Fibroblast of upper back skin (primary cell): ENCODE results near the gene BRD7.

ENCODE experiments used
- DNase-seq: peaks from one replicate; pipeline ENCODE4 v3.0.0-alpha.2; 2013

The BRD7 gene

DNA sequence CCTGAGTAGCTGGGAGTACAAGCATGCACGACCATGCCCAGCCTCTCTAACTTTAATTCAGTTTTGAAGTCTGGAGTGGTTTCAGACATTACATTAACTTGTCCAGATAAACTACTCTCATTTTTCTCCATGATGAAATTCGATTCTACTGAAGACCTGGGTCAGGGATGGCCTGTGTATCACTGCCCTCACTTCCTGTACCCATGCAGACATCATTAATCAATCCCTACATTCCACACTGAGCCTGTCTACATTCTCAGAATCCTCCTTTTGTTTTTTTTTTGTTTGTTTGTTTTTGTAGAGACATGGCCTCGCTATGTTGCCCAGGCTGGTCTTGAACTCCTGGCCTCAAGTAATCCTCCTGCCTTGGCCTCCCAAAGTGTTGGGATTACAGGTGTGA, 79.9 kb downstream of the BRD7 start:
- no peak for DNase-seq

DNA sequence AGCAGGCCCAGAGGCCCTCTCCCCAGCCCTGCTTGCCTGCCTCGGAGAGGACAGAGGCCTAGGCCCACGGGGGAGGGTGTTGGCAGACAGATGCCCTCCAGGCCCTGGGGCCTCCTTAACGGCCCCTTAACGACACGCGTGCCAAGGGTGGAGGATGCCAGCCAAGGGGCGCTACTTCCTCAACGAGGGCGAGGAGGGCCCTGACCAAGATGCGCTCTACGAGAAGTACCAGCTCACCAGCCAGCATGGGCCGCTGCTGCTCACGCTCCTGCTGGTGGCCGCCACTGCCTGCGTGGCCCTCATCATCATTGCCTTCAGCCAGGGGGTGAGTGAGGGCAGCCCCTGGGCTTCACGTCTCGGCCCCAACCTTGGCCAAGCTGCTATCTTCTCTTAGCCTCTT, 80.8 kb downstream of the BRD7 start:
- no peak for DNase-seq

DNA sequence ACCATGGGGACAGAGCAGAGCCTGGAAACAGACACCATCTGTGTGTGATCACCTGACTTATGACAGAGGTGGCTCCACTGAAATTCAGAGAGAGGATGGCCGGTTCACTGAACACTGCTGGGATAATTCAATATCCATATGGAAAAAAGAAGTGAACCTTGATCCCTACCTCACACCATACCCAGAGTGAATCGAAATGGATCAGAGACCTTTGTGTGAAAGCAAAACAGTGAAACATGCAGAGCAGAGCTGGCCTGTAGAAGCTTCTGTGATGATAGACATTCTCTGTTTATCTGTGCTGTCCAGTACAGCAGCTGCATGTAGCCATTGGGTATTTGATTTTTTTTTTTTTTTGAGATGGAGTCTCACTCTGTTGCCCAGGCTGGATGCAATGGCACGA, 82.1 kb downstream of the BRD7 start:
- DNase-seq = no peak

DNA sequence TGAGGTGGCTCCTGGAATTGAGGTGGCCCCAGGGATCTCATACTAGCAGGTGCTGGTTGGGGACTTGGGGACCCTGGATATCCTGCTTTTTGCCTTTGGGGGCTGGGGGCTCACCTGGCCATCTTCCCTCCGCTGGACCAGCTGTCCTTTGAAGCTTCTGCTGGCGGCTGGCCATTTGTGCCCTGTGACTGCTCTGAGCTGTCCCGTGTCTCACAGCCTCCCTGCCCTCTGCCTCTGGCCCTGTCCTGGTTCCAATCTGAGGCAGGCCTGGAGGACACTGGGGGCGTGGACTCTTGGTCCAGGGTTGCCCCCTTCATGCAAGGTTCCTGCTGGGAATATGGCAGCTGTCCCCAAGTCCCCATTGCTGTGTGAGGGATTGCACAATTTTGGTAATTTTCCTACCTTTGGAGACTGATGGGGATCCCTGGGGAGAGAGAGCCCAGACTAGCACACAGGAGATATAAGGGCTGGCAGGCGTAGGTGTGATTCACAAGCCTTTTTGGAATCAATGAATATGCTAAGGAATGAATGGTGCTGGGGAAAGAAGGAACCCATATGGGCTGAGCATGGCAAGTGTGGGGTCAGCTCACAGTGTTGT, 83.3 kb downstream of the BRD7 start:
- DNase-seq = no peak

DNA sequence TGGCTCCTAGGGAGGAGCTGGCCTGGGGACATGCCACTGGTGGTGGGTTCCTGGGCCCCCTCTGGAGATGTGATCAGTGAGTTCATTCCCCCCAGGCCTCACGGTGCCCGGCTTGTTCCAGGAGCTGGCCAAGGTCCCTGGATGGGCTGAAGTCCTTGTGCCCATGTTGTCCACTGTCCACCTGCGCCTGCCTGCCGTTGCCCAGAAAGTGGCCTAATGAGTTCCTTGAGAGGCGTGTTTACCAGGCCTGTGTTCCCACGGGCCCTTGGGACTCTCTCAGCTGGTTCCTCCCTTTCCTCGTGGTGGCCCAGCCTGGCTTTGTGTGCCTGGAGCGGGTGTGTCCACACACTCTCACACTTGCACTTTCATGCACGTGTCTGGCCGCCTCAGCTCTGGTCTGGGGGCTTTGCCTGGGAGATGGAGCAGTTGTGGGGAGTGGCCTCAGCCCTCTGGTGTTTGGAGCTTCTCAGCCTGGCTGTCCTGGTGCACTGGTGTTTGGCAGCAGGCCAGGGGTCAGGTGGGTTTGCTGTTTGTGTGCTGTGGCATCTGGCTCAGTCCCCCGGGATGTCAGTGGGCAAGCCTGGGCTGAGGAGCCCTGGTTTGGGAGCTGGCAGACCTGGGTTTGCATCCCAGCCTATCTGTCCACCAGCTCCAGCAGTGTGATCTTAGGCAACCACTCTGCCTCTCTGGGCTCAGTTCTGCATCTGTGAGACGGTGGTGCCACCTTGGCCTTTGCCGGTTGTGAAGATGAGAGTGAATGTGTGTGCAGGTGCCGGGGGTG, 84.5 kb downstream of the BRD7 start:
- no peak for DNase-seq

DNA sequence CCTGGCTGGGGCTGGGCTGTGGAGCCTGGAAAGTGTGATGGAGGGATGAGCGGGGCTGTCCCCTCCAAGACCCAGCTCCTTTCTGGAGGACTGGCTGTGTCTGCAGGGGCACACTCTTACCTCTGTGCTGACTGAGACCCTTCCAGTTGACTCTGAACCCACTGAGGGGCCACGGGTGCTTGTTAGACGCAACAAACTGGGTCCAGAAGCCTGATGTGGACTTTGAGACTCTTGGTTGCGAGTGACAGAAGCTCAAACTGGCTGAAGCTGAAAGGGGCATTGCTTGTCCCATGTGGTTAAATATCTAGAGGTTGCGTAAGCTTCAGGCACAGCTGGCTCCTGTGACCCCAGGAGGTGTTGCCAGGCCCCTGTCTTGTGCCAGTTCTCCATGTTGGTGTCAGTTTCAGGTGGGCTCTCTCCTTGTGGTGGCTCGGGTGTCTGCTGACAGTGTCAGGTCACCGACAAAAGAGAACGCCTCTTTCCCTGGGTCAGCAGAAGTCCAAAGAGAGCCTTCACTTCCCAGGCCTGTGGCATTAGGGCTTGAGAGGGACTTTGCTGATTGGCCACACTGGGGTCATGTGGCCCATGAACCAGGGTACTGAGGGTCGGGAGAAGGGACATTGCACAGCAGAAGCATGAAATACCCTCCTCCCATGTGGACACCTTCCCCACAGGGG, 85.7 kb downstream of the BRD7 start:
- DNase-seq = no peak

DNA sequence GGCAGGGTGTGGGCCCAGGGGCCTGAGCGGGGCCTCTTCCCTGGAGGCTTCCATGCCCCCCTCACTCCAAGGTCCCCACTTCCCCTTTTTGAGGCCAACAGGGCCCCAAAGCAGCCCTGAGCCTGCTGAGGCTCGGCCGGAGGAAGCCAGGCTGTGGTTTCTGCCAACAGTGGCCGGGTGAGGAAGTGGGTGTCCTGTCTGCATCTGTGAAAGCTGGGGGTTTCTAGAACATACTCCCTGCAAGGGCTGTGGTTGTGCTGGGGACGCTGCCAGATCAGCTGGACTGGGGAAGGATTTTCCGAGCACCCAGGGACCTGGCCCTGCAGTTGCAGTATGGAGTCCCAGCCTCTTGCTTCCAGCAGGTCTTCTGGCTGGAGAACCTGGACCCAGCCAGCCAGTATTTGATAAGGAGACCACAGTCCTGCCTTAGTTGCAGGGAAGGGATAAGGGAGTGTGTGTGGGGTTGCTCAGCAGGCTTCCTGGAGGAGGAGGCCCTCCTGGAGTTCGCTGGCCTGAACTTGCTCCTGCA, 86.7 kb downstream of the BRD7 start:
- DNase-seq = peak; percentile 44

DNA sequence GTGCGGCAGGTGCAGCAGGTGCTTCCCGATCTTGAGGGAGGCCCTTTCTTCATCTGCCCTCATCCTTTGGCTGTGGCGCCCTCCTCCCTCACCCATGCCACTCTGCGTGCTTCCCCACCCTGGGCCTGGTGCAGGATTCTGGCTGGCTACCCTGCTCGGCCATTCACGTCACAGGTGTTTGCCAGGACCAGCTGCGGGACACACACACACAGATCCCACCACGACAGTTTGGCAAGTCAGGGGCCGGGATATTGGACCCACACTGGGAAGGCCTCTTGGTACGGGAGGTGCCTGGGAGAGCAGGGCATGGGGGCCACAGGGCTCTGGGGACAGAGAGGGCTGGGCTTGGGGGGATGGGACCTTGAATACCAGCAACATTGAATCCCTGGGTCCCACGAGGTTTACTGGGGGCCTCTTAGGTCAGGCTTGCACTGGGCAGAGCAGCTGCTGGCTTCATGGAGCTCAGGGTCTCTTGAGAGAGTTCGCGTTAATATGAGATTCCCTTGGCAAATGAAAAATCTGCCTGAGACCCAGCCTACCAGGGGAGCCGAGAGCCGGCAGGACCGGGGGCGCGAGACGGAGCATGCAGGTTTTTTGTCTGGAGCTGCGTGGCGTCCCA, 87.3 kb downstream of the BRD7 start:
- no peak for DNase-seq

DNA sequence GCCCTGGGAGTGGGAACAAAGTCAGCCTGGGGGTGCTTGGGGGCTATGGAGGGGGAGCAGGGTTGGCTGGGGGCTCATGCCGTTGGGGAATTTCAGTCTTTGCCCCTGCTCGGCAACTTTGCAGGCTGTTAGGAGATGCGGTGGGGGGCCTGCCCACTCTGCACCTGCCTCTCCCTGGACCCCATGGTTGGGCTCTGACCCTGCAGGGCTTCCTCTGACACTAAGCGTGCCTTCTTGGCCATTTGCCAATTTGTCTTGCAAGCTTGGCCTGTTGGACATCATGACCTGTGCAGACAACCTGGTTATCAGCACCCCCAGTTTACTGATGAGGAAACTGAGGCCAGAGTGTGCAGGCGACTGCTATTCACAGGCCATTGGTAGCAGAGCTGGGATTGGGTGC, 87.9 kb downstream of the BRD7 start:
- no peak for DNase-seq

DNA sequence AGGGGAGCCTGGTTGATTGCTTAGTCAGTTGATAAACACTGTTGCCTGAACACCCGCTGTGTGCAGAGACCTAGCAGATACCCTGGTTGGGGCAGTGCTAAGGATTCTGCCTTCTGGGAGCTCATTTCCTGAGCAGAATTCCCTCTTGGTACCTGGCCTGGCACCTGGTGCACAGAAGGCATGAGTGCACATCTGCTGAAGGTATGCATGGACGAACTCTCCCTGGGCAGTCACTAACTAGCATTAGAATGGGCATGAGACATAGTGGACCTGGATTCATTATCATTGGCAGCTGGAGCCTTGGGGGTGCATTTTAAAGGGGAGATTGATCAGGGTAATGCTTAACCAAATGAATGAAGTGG, 89.3 kb downstream of the BRD7 start:
- no peak for DNase-seq

DNA sequence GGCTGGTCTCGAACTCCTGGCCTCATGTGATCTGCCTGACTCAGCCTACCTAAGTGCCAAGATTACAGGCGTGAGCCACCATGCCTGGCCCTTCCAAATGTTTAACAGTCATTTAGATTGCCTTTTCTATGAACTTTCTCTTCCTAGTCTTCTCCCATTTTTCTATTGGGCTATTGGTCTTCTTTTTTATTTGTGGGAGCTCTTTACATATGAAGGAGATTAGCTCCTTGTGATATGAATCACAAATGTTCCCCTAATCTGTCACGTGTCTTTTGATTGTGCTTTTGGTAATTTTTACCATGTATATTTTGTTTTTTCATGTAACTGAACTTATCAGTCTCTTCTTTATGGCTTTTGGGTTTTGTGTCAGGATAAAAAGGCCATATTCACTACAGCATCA, 90.5 kb downstream of the BRD7 start:
- no peak for DNase-seq

DNA sequence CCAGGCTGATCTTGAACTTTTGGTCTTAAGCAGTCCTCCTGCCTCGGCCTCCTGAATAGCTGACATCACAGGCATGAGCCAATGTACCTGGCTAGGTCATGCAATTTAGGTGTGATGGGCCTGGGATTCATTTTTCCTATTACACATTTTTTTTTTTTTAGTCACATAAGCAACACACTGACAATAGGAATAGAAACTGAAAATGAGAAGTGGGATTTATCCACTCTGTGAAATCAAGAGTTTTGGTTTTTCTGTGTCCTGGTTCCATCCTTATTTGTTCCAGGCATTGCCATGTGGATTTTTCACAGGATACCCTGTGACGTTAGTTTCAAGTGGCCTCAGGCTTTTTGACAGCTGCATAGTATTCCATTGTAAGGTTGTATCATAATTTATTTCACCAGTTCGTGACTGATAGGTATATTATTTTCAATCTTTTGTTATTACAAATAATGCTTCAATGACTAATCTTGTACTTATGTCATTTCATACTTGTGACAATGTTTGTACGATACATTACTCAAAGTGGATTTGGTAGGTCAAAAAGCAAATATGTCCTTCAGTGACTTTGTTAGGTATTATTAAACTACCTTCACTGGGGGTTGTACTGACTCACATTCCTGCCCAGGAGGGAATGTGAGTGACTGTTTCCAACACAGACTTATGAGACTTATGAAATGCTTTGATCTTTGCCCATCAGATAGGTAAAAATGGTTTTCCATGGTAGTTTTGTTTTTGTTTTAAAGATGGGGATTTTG, 91.8 kb downstream of the BRD7 start:
- DNase-seq = no peak

DNA sequence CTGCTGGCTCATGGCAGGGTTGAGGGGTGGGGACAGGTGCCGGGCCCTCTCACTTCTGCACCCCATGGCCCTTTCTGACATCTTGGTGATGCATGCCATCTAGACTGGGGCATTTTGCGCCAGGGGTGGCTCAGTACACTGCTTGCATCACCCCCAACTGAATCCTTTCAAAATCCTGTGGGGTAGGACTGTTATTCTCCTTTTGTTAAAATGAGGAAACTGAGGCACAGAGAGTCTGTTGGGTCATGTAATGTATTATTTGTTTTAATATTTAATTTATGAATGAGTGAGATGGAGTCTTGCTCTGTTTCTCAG, 92.5 kb downstream of the BRD7 start:
- no peak for DNase-seq

DNA sequence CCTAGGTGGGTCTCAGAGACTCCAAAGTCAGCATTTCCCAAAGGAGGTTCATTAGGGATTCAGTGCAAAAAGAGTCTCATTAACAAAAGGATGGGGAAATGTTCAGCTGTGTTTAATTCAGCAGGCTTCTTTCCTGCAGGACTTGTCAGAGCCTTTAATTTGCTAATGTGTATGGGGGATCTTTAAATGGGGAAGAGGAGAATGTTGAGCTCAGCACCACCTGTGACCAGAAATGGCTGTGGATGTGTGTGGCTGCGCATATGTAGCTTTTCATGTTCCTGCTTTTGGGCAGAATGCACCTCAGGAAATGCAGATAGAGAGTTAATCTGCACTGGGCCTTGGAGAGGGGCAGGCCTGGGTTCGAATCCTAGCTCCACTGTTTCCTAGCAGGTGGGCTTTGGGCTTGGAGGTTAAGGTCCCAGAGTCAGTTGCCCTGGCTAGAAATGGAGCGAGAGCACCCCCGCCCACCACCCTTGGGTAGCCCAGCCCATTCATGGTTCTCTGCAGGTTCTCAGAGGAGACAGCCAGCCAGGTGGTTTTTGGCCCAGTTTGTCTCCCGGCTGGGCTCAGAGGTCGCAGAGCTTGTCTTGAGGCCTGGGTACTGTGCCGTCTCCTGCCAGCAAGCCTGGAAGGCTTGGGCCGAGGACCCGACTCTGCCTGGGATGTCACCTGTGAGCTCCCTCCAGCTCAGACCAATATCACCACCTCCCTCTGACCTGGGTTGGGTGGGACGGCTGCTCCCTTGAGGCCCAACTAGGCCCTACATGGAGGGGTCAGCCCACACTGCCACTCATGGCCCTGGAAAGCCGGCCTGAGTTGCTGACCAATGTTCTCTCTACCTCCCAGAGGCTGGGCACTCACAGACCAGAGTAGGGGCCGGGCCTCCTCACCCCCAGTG, 93.1 kb downstream of the BRD7 start:
- DNase-seq = no peak

DNA sequence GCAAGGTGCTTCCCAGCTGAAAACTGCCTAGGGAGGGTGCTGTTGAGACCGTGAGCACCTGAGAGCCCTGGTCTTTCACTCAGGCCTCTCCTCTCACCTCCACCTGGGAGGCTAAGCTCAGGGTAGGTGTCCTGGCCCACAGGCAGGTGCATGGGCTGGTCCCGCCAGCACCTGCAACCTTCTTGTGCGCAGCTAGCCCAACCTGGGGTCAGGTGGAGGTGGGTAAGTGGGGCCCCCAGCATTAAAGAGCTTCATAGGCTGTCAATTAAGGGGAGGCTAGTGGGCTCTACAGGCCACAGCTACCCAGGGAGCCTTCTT, 93.7 kb downstream of the BRD7 start:
- DNase-seq = no peak

DNA sequence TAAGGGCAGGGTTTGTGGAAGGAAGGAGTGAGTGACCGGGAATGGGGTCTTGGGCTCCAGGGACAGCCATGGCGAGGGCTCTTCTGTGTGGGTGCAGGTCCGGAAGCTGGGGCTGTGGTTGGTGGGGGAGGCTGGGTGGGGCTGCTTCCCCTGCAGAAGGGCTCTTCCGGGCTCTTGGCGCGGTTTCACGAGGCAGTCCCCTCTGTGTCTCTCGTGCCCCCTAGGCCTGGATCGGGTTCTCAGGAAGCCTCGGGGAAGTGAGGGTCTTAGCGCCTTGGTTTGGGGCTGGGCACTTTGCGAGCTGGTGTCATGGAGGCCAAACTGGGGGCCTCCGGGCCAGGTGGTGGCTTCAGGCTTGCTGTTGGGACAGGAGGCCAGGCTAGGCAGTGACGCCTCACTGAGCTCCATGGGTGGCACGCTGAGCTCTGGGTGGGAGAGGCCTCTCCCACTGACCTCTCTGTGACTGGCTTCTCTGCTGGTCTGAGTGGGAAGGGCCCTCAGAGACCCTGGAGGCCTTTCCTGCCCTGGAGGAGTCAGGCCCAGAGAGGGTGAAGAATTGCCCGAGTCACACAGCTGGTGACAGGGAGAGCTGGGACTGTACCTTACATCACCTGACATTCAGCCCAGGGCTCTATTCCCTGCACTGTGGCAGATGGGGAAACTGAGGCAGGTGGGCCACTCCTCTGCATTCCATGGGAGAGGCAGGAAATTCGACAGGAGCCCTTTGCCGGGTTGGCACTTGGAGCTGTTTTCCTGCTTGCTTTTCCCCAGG, 94.3 kb downstream of the BRD7 start:
- DNase-seq = no peak

DNA sequence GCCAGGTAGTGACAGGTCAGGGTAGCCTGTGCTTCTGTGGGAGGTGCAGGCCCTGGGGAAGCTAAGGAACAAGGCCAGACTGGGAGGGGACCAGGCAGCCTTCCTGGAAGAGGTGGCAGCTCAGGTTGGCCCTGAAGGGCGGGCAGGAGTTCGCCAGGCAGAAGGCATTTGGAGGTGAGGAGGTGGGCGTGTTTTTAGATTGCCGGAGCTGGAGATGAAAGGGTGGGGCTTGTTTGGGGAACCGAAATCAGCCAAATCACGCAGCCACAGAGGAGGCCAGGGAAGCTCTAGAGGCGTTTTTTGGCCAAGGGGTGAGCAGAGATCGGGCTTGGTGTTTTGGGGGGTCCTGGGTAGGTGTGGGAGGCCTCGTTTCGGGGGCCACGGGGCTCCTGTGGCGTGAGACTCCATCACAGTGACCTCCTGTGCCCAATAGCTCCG, 94.9 kb downstream of the BRD7 start:
- no peak for DNase-seq

DNA sequence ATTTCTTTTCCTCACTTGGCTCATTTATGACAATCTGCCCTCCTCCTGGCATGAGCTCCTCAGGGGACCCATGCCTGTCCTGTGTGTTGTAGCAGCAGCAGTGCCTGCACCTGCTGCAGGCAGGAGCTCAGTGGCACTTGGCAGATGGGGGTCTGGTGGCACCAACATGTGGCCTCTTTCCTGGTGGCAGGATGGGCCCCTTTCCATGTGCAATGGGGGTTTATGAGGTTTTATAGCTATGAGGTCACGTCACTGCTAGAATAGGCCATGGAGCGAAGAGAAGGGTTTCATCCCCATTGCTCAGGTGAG, 95.5 kb downstream of the BRD7 start:
- DNase-seq = no peak

DNA sequence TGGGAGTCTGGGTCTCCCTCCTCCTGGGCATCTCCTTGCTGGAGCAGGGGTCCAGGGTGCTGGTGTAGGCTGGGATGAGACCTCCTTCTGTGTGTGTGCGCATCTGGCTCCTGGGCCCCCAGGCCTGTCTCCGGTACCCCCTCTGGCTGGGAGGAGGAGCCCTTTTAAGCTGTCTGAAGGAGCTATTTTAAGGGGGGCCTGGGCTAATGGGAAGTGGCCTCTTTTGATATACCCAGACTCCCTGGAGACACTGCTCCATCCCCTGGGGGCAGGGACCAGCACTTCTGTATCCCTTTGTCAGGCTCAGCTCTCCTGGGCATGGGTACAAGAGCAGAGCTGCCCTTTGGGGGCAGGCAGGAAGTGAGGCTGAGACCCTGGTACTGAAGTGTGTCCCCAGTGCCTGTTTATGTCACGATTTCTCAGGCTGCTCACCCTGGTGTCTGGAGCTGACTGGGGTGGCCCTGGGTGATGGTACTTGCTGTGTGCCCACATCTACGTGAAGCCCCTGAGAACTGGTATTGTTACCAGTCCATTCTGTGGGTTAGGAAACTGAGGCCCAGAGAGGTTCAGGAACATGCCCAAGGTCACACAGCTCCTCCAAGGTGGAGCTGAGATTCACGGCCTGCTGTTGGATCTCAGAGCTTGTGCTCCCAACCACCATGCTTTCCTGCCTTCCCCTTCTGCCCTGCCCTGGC, 96.0 kb downstream of the BRD7 start:
- DNase-seq = no peak

DNA sequence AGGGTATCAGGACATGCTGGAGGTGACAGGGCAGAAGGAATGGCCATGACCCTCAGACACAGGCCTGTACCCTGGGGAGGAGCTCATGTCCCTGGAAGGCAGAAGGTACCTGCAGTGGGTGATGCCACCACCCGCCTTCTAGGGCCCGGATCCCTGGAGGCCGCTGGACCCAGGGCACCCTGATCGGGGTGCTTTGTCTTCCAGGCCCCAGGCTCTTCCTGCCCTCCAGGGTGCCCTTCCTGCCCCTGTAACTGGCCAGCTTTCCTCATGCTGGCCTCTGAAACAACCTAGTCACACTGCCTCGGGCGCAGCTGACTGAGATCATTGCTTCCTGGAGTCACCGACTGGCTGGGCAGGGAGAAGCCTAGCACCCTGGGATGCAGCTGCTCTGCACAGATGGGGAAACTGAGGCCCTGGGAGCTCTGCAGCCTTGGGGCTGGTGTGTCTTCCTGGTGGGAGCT, 96.6 kb downstream of the BRD7 start:
- DNase-seq = no peak
